A172 (cell line): ENCODE results near the gene NFATC3. TPM values are rescaled to one million over a fixed set of nuclear protein-coding genes. Genes with fewer than 3 reads are reported as not detected.
"Not testable (repeated sequence)": the region's sequence is repeated elsewhere in the genome, so short reads cannot be mapped to it uniquely, and the experiment has no call there.

Experiments used
- DNase-seq: peaks from one replicate; pipeline ENCODE4 v3.0.0-alpha.2; 2015; ENCODE audit warnings: low spot score
- total RNA-seq: library from RNA; depleted of rRNA; stranded (reverse); fragments of >200 nt; shearing (Covaris generic); gene quantifications from 2 replicates; pipeline ENCODE4 v1.2.3, GENCODE V29; 2014

NFATC3 gene
- total RNA-seq, 1 experiment from 2014 or later = 13.4 TPM

DNA sequence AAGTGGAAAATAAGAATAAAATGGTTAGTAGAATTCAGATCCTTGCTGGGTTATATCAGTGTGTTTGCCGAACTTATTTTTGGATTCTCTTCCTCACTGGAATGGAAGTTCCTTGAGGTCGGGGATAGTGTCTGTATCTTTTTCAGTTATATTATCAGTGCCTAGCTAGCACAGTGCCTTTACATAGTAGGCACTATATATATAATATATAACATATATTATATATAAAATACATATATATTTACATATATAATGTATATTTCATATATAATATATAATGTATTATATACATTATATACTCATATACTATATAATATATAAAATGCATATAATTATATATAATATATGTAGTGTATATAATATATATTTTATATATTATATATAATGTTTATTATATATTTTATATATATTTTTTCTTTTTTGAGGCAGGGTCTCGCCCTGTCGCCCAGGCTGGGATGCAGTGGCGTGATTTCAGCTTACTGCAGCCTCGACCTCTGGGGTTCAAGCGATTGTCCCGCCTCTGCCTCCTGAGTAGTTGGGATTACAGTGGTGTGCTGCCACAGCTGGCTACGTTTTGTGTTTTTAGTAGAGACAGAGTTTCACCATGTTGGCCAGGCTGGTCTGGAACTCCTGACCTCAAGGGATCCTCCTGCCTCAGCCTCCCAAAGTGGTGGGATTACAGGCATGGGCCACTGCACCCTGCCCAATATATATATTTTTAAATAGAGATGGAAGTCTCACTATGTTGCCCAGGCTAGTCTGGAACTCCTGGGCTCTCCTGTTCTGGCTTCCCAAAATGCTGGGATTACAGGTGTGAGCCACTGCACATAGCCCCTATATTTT lies 3.2 kb downstream of the NFATC3 start:
- no peak for DNase-seq

DNA sequence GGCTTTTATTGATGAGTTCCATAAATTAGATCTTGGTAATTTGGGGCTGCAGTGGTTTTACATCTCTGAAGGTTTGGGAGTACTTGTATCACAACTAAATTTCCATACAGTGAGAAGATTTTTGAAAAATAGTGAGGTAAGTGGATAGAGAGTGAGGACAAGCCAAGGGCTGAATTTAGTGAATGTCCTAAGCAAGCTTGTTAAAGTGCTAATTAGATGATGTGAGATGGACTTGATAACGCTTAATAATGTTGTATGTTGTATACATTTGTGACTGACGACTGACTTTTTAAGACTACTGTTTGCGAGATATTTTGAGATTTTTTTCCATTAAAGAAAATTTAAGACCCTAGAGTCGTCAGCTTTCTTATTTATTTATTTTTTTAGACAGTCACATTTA lies 3.9 kb downstream of the NFATC3 start:
- DNase-seq = no peak

GRCh38 chr16:68090130-68090529 lies 5.0 kb downstream of the NFATC3 start:
- DNase-seq = no peak

GRCh38 chr16:68090533-68090932 lies 5.4 kb downstream of the NFATC3 start:
- DNase-seq = no peak

GRCh38 chr16:68091380-68092261 lies 6.5 kb downstream of the NFATC3 start:
- DNase-seq = no peak

DNA sequence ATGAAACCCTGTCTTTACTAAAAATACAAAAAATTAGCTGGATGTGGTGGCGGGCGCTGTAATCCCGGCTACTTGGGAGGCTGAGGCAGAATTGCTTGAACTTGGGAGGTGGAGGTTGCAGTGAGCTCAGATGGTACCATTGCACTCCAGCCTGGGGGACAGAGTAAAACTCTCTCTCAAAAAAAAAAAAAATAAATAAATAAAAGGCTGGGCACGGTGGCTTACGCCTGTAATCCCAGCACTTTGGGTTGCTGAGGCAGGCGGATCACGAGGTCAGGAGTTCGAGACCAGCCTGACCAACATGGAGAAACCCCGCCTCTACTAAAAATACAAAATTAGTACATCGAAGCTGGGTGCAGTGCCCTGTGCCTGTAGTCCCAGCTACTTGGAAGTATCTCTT lies 7.1 kb downstream of the NFATC3 start:
- DNase-seq = not testable (repeated sequence)

DNA sequence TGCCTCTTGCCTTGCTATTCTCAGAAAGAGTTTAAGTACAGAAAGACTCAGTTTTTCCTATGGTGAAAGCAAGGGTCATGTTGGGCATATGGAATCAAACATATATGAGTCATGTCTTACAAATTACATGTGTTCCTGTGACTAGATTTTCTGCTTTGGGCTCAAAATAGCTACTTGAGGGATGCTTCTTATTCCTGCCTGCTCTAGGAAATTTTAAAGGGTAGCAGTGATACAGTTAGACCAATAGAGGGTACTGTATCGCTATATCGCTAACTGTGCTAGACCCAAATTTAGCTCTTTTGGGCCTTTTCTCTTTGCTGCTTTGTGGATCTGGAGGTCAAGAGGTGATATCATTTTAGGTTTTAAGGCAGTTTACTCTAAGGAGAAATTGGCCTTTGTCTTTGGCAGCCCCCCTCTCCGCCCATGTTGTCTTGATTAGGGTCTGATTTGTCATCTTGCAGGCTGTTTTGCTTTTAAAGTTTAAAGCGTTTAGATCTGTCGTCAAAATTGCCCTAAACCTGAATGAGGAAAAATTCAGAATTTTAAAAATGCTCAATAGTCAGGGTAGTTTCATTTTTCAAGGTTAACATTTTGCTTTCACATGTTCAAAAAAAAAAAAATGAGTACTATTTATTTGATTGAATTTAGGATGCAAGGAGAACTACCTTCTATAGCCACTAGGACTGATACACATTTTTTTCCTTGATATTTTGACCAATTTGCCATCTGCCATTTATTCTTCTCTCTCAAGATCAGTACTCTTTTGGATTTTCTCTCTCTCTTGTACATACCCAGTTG lies 8.8 kb downstream of the NFATC3 start:
- peak; percentile 1 for DNase-seq

- DNase-seq = no peak
These were observed 9.4 kb downstream of the NFATC3 start for GRCh38 chr16:68094614-68094934.

GRCh38 chr16:68096491-68096890 lies 11.3 kb downstream of the NFATC3 start:
- no peak for DNase-seq

GRCh38 chr16:68097088-68097487 lies 11.9 kb downstream of the NFATC3 start:
- no peak for DNase-seq

GRCh38 chr16:68097895-68098294 lies 12.7 kb downstream of the NFATC3 start:
- DNase-seq = no peak

- DNase-seq = no peak
These were observed 15.3 kb downstream of the NFATC3 start for GRCh38 chr16:68100488-68100887.

DNA sequence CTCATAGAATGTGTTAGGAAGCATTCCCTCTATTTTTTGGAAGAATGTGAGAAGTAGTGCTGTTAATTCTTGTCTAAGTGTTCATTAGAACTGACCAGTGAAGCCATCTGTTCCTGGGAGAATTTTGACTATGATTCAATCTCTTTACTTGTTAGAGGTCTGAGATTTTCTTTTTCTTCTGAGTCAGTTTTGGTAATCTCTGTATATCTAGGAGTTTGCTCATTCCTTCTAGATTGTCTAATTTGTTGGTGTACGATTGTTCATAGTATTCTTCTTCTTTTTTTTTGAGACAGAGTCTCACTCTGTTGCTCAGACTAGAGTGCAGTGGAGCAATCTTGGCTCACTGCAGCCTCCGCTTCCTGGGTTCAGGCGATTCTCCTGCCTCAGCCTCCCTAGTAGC lies 20.4 kb downstream of the NFATC3 start:
- DNase-seq = no peak

DNA sequence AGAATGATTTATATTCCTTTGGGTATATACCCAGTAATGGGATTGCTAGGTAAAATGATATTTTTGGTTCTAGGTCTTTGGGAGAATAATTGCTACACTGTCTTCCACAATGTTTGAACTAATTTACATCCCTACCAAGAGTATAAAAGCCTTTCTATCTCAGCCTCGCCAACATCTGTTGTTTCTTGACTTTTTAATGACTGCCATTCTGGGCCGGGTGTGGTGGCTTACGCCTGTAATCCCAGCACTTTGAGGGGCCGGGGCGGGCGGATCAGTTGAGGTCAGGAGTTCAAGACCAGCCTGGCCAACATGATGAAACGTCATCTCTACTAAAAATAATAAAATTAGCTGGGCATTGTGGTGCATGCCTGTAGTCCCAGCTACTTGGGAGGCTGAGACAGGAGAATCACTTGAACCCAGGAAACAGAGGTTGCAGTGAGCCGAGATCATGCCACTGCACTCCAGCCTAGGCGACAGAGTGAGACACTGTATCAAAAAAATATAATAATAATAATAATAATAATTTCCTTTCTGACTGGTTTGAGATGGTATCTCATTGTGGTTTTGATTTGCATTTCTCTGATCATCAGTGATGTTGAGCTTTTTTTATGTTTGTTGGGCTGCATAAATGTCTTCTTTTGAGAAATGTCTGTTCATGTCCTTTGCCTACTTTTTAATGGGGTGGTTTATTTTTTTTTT lies 22.2 kb downstream of the NFATC3 start:
- not testable (repeated sequence) for DNase-seq

DNA sequence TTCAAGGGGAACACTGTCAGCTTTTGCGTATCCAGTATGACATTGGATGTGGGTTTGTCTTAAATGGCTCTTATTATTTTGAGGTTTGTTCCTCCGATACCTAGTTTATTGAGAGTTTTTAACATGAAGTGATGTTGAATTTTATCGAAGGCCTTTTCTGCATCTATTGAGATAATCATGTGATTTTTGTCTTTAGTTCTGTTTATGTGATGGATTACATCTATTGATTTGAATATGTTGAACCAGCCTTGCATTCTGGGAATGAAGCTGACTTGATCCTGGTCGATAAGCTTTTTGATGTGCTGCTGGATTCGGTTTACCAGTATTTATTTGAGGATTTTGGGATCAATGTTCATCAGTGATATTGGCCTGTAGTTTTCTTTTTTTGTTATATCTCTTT lies 24.0 kb downstream of the NFATC3 start:
- not testable (repeated sequence) for DNase-seq

- not testable (repeated sequence) for DNase-seq
These were observed 25.4 kb downstream of the NFATC3 start for GRCh38 chr16:68110611-68111010.

DNA sequence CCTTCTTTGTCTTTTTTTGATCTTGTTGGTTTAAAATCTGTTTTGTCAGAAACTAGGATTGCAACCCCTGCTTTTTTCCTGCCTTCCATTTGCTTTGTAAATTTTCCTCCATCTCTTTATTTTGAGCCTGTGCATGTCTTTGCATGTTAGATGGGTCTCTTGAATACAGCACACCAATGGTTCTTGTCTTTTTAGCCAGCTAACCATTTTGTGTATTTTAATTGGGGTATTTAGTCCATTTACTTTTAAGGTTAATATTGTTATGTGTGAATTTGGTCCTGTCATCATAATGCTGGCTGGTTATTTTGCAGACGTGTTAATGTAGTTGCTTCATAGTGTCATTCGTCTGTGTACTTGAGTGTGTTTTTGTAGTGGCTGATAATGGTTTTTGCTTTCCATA lies 26.2 kb downstream of the NFATC3 start:
- DNase-seq = no peak

DNA sequence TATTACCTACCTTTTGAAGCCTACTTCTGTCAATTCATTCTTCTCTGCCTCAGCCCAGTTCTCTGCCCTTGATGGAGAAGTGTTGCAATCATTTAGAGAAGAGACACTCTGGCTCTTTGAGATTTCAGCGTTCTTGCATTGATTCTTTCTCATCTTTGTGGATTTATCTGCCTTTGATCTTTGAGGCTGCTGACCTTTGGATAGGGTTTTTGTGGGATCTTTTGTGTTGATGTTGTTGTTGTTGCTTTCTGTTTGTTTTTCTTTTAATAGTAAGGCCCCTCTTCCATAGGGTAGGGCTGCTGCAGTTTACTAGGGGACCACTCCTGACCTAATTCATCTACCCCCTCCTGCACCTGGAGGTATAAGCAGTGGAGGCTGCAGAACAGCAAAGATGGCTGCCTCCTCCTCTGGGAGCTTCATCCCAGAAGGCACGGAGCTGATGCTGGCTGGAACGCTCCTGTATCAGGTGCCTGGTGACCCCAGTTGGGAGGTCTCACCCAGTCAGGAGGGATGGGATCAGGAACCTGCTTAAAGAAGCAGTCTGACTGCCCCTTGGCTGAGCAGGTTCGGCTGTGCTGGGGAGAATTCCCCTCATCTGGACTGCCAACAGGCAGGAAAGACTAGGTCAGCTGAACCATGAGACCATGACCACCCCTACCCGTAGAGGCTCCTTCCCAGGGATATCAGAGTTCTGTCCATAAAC lies 28.0 kb downstream of the NFATC3 start:
- no peak for DNase-seq

DNA sequence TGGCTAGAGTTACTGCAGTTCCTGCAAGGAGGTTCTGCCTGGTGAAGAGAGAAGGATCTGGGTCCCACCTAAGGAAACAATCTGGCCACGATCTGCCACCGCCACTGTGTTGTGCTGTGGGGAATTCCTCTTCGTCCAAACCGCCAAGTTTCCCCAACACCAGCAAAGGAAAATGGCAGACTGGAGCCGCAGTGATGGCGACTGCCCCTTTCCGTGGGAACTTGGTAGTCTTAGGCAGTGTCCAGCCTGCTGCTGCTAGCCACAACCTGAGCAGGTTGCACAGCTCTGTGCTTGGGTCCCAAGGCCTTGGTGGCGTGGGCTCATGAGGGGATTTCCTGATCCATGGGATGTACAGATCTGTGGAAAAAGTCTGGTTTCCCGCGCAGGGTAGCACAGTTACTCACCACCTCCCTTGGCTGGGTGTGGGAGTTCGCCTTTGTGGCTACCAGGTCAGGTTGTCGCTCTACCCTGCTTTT lies 28.6 kb downstream of the NFATC3 start:
- no peak for DNase-seq

DNA sequence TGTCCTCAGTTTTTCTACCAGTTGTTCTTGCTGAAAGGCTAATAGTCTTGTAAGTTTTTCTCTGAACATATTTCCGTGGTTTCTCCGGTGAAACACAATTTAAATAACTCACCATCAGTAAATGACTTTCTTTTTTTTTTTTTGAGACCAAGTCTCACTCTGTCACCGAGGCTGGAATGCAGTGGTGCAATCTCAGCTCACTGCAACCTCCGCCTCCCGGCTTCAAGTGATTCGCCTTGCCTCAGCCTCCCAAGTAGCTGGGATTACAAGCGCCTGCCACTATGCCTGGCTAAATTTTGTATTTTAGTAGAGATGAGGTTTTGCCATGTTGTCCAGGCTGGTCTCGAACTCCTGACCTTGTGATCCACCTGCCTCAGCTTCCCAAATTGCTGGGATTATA lies 29.8 kb downstream of the NFATC3 start:
- not testable (repeated sequence) for DNase-seq

- no peak for DNase-seq
These were observed 30.7 kb downstream of the NFATC3 start for GRCh38 chr16:68115851-68116250.
